NCI-H226 (cell line): ENCODE results near the gene OR4X1.
"Not testable (repeated sequence)": the region's sequence is repeated elsewhere in the genome, so short reads cannot be mapped to it uniquely, and the experiment has no call there.

Experiments
- DNase-seq: peaks from one replicate; pipeline ENCODE4 v3.0.0-alpha.2; 2015

OR4X1 gene

GRCh38 chr11:48263423-48263911, at the start of gene OR4X1:
Gene OR4X1 (plus strand): TSS chr11:48263861. CDS start chr11:48263861, 0 bp downstream.
- no peak for DNase-seq

- no peak for DNase-seq
These were observed 47.2 kb upstream of the OR4X1 start, which contains the start of gene OR4B1 for GRCh38 chr11:48216510-48216909. Gene OR4B1 (plus strand): TSS chr11:48216810. CDS start chr11:48216810, 0 bp downstream.

GRCh38 chr11:48228761-48229160, 34.9 kb upstream of the OR4X1 start:
- no peak for DNase-seq

GRCh38 chr11:48230057-48230456, 33.6 kb upstream of the OR4X1 start:
- DNase-seq: not testable (repeated sequence)

GRCh38 chr11:48237727-48238126, 25.9 kb upstream of the OR4X1 start:
- no peak for DNase-seq

GRCh38 chr11:48242501-48242900, 21.2 kb upstream of the OR4X1 start:
- DNase-seq: no peak

- DNase-seq: no peak
These were observed 18.9 kb upstream of the OR4X1 start, which contains the start of gene OR4X2 for GRCh38 chr11:48244804-48245203. Gene OR4X2 (plus strand): TSS chr11:48245104. CDS start chr11:48245104, 0 bp downstream.

- DNase-seq: no peak
These were observed 14.8 kb upstream of the OR4X1 start for GRCh38 chr11:48248902-48249301.

- DNase-seq: no peak
These were observed 2.1 kb upstream of the OR4X1 start for GRCh38 chr11:48261600-48261999.

- no peak for DNase-seq
These were observed 7.0 kb downstream of the OR4X1 start for GRCh38 chr11:48270621-48271020.

GRCh38 chr11:48272606-48273005, 8.9 kb downstream of the OR4X1 start:
- DNase-seq: no peak

- no peak for DNase-seq
These were observed 42.3 kb downstream of the OR4X1 start, which contains the start of gene OR4S1 for GRCh38 chr11:48305923-48306322. Gene OR4S1 (plus strand): TSS chr11:48306223. CDS start chr11:48306223, 0 bp downstream.

GRCh38 chr11:48307760-48308386, 44.2 kb downstream of the OR4X1 start:
- DNase-seq: peak; percentile 35

GRCh38 chr11:48313590-48313989, 49.9 kb downstream of the OR4X1 start:
- DNase-seq: not testable (repeated sequence)
